Fibroblast of lung (primary cell): ENCODE data around the gene MBD6. TPM values are rescaled to one million over a fixed set of nuclear protein-coding genes. Genes with fewer than 3 reads are reported as not detected.
A peak's percentile ranks its signal among the peaks of the same experiment; 100 is the strongest.

Source experiments
- DNase-seq, 2 donors: peaks; one replicate each; pipeline versions ENCODE4 v3.0.0 to v3.0.0-alpha.2; 2010; ENCODE audit warnings: low read depth in 2 of 2
- H2AFZ ChIP-seq: 2 replicates; pipeline ENCODE4 v1.5.1; 2012; ENCODE audit warnings: low read length, control low read depth, inconsistent platforms
- H3K27ac ChIP-seq: 2 replicates; pipeline ENCODE4 v1.5.1; 2011; ENCODE audit warnings: low read length, control low read depth; ENCODE audit not compliant: insufficient read depth
- H3K27me3 ChIP-seq: 2 replicates; pipeline ENCODE4 v1.5.1; 2011; ENCODE audit warnings: mild to moderate bottlenecking, low read length; ENCODE audit not compliant: control insufficient read depth, insufficient read depth
- H3K36me3 ChIP-seq: 2 replicates; pipeline ENCODE4 v1.5.1; 2011; ENCODE audit warnings: low read length; ENCODE audit not compliant: control insufficient read depth, insufficient read depth
- H3K4me1 ChIP-seq: 2 replicates; pipeline ENCODE4 v1.5.1; 2011; ENCODE audit warnings: low read length; ENCODE audit not compliant: control insufficient read depth, insufficient read depth; ENCODE audit errors: extremely low read depth
- H3K4me2 ChIP-seq: 2 replicates; pipeline ENCODE4 v1.5.1; 2011; ENCODE audit warnings: low read length, control low read depth; ENCODE audit not compliant: insufficient read depth; ENCODE audit errors: extremely low read depth
- H3K4me3 ChIP-seq, 4 experiments: fragments of 200-600 bp in 1 of 4; sonication (generic) in 1 of 4; replicated peaks in 1 of 4; 2 replicates each; pipeline ENCODE4 v1.5.1; 2011 to 2016; ENCODE audit warnings: low read length in 4 of 4, low read depth in 3 of 4, mild to moderate bottlenecking in 3 of 4, control low read depth in 2 of 4, inconsistent platforms in 1 of 4, mixed read lengths in 1 of 4; ENCODE audit not compliant: insufficient read depth in 1 of 4; ENCODE audit errors: control extremely low read depth in 1 of 4
- H3K79me2 ChIP-seq: 2 replicates; pipeline ENCODE4 v1.5.1; 2012; ENCODE audit warnings: mild to moderate bottlenecking, low read length, inconsistent platforms; ENCODE audit not compliant: control insufficient read depth, insufficient read depth
- H3K9ac ChIP-seq: 2 replicates; pipeline ENCODE4 v1.5.1; 2011; ENCODE audit warnings: mild to moderate bottlenecking, low read length, control low read depth; ENCODE audit not compliant: insufficient read depth
- H3K9me3 ChIP-seq: 2 replicates; pipeline ENCODE4 v1.5.1; 2012; ENCODE audit warnings: low read depth, low read length; ENCODE audit not compliant: control insufficient read depth, insufficient read depth
- H4K20me1 ChIP-seq: 2 replicates; pipeline ENCODE4 v1.5.1; 2011; ENCODE audit warnings: low read length; ENCODE audit not compliant: control insufficient read depth, insufficient read depth; ENCODE audit errors: extremely low read depth
- CTCF ChIP-seq, 2 donors: IDR thresholded peaks in 1 of 2; conservative IDR thresholded peaks in 1 of 2; 1 replicate in 1 of 2; 2 replicates in 1 of 2; pipeline ENCODE4 v1.5.1; 2011 to 2012; ENCODE audit warnings: low read length in 2 of 2, control low read depth in 1 of 2, inconsistent platforms in 1 of 2, low read depth in 1 of 2, mild to moderate bottlenecking in 1 of 2
- EZH2 ChIP-seq: IDR thresholded peaks from 2 replicates; pipeline ENCODE4 v1.5.1; 2012; ENCODE audit warnings: low read length, control low read depth, mild to moderate bottlenecking; ENCODE audit errors: missing control alignments
- polyA plus RNA-seq, 2 donors: library from polyadenylated mRNA; depleted of rRNA in 1 of 2; stranded (reverse) in 1 of 2; unstranded in 1 of 2; fragments of >200 nt; gene quantifications; 2 replicates each; pipeline ENCODE4 v1.2.1, GENCODE V29; 2011 to 2012; ENCODE audit warnings: missing spikeins in 1 of 2
- total RNA-seq: library from RNA; depleted of rRNA; stranded (reverse); fragments of >200 nt; gene quantifications from 2 replicates; pipeline ENCODE4 v1.2.1, GENCODE V29; 2014

MBD6 gene
- total and polyA plus RNA-seq, 2 donors (not counting 1 experiment from before 2014, with no cell fraction given): 3.0 to 7.1 TPM

GRCh38 chr12:57549909-57550640 is 27.5 kb downstream of the MBD6 start, which contains the start of gene KIF5A:
KIF5A (plus strand) TSS chr12:57550044; CDS start chr12:57550272, 228 bp downstream.
- Histone ChIP-seq H3K27ac (no peak within 1 kb of the TSS), H3K9me3 (no peaks in the 10 kb centered on the region), H3K79me2 (peaks cover 17% of the 10 kb centered on the region), H4K20me1 (no peaks in the 10 kb centered on the region), H2AFZ (peak within 1 kb of the TSS; percentile 40), H3K36me3 (peaks cover 1% of the 10 kb centered on the region), H3K4me1 (peaks cover 9% of the 10 kb centered on the region), H3K4me2 (peak within 1 kb of the TSS; percentile 44), H3K4me3 (peak within 1 kb of the TSS; percentile 31 to 64 (median 40)), H3K27me3 (peaks cover 16% of the 10 kb centered on the region), H3K9ac (no peak within 1 kb of the TSS)
- TF ChIP-seq CTCF (conservative IDR thresholded peaks at IDR 0.05 in 1 of 2, IDR thresholded peaks at IDR 0.05 in 1 of 2; ENCODE audit: low read depth in 1 of 2, low read length in 2 of 2): no peak
- TF ChIP-seq EZH2: peak; percentile 29
- peak in 1 of 2 donors; percentile 24 for DNase-seq

- DNase-seq: no peak
- Histone ChIP-seq H3K36me3 (peaks cover 1% of the 10 kb centered on the region), H3K4me3 (peak overlapping the region in 2 of 4 experiments; percentile 31 to 64), H3K9ac (no peak overlapping the region), H3K4me2 (no peak overlapping the region), H4K20me1 (no peaks in the 10 kb centered on the region), H3K4me1 (peaks cover 7% of the 10 kb centered on the region), H2AFZ (no peak overlapping the region), H3K27ac (no peak overlapping the region), H3K27me3 (peaks cover 16% of the 10 kb centered on the region), H3K79me2 (peaks cover 9% of the 10 kb centered on the region), H3K9me3 (no peaks in the 10 kb centered on the region)
- no peak for TF ChIP-seq EZH2
- no peak for TF ChIP-seq CTCF (conservative IDR thresholded peaks at IDR 0.05 in 1 of 2, IDR thresholded peaks at IDR 0.05 in 1 of 2; ENCODE audit: low read depth in 1 of 2, low read length in 2 of 2)
Measured at GRCh38 chr12:57550641-57551549, 28.3 kb downstream of the MBD6 start.
